Testis (tissue), 3 donors: ENCODE measurements around the gene GMNN. TPM values are rescaled to one million over a fixed set of nuclear protein-coding genes. Genes with fewer than 3 reads are reported as not detected.

Source experiments
- DNase-seq: peaks from one replicate; pipeline ENCODE4 v3.0.0-alpha.2; 2019
- H3K27ac ChIP-seq, 2 donors: fragments of 200-600 bp; sonication (generic); one replicate each; pipeline ENCODE4 v1.5.1; 2019
- H3K27me3 ChIP-seq: fragments of 200-600 bp; sonication (generic); one replicate; pipeline ENCODE4 v1.5.1; 2019
- H3K36me3 ChIP-seq: fragments of 200-600 bp; sonication (generic); one replicate; pipeline ENCODE4 v1.5.1; 2017; ENCODE audit warnings: low read depth; ENCODE audit errors: missing control alignments
- H3K4me1 ChIP-seq: fragments of 200-600 bp; sonication (generic); one replicate; pipeline ENCODE4 v1.5.1; 2019
- H3K4me3 ChIP-seq, 2 donors: fragments of 200-600 bp; sonication (generic); one replicate each; pipeline ENCODE4 v1.5.1; 2017 to 2019
- H3K9me3 ChIP-seq: fragments of 200-600 bp; sonication (generic); one replicate; pipeline ENCODE4 v1.5.1; 2017
- CTCF ChIP-seq, 3 experiments: fragments of 450-650 bp in 2 of 3; fragments of 200-600 bp in 1 of 3; sonication (generic) in 1 of 3; IDR thresholded peaks; one replicate each; pipeline ENCODE4 v1.5.1; 2016 to 2019; ENCODE audit warnings: antibody characterized with exemption in 3 of 3, mild to moderate bottlenecking in 2 of 3, moderate library complexity in 1 of 3
- POLR2A ChIP-seq: fragments of 450-650 bp; IDR thresholded peaks from one replicate; pipeline ENCODE4 v1.6.1; 2017; ENCODE audit warnings: antibody characterized with exemption, mild to moderate bottlenecking, moderate library complexity
- WGBS, 2 donors: methylation state at CpG; one replicate each; pipeline ENCODE4 v1.1.5; 2018; 5-methylcytosine and 5-hydroxymethylcytosine counted together
- intact Hi-C: fragments of 100-400 bp; cut with DNase I; formaldehyde crosslinking; loops from one replicate; pipeline ENCODE4 v1.15.1; 2023; ENCODE audit warnings: low total_unique reads
- polyA plus RNA-seq: library from polyadenylated mRNA; stranded (reverse); fragments of 350-450 nt; fragmentation: Illumina TruSeq; extraction: RNeasy Lipid Tissue Mini Kit (QIAGEN cat#74804); gene quantifications from one replicate; pipeline ENCODE4 v1.2.3, GENCODE V29; 2014; ENCODE audit warnings: low read depth, low replicate concordance; ENCODE audit not compliant: insufficient read depth
- total RNA-seq, 2 donors: library from RNA; depleted of rRNA; stranded (reverse); fragments of >200 nt; gene quantifications; one replicate each; pipeline ENCODE4 v1.2.3, GENCODE V29; 2016

Gene GMNN
- total and polyA plus RNA-seq, 3 donors from 2014 or later, result 23.8 to 67.2 (median 37.4) TPM

GRCh38 chr6:24768361-24768760, 6.4 kb upstream of the GMNN start:
- intact Hi-C loops, result loop anchor here (10.0 kb wide), 1 partner anchor 184 kb away; no protein-coding TSS in a partner anchor
- Histone ChIP-seq H3K27ac (no peak overlapping the region), H3K4me1 (no peaks in the 10 kb centered on the region), H3K4me3 (no peak overlapping the region), H3K36me3 (no peaks in the 10 kb centered on the region), H3K9me3 (no peaks in the 10 kb centered on the region), H3K27me3 (no peaks in the 10 kb centered on the region)
- TF ChIP-seq CTCF (IDR thresholded peaks at IDR 0.05), result no peak
- no peak for TF ChIP-seq POLR2A
- DNase-seq, result no peak
- 95 to 99% methylated on average over 5 of the region's 5 CpGs for WGBS, 2 donors

DNA sequence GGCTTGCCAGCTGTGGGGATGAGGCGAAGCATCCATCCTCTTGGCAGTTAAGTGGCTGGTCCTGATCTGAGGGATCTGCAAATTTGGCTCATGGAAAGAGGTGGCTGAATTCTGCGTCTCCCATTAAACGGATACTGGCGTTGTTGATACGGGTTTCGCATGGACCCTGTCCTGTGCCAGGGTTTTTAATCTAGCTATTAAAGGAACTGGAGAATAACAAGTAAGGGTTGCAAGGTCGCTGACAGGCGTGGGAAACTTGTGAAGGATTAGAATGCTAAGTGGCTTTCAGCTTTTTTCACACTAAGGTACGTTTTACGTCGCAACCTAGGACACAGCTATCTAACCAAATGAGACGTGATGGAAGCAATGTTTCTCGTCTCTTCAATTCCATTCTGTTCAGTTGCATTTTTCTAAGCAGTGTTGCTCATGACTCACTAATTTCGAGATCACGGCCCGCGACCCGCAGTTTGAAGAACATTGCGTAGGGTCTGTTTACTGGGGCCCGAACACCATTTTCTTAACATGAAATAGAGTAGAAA, 852 bp downstream of the GMNN start:
- intact Hi-C loops, result no loop called here
- no peak for DNase-seq
- TF ChIP-seq POLR2A (no peak), CTCF (IDR thresholded peaks at IDR 0.05) (no peak)
- Histone ChIP-seq H3K4me3 (peak overlapping the region; percentile 89 to 94), H3K9me3 (no peaks in the 10 kb centered on the region), H3K36me3 (no peaks in the 10 kb centered on the region), H3K4me1 (peaks cover 5% of the 10 kb centered on the region), H3K27ac (peak overlapping the region; percentile 93 to 95), H3K27me3 (no peaks in the 10 kb centered on the region)
- WGBS, 2 donors, result 10% methylated on average over 20 of the region's 20 CpGs

- no peak overlapping the region for H3K27ac ChIP-seq
- no peaks in the 10 kb centered on the region for H3K36me3 ChIP-seq
- TF ChIP-seq CTCF (IDR thresholded peaks at IDR 0.05), result no peak
- no peak for TF ChIP-seq POLR2A
- no peaks in the 10 kb centered on the region for H3K27me3 ChIP-seq
- intact Hi-C loops, result no loop called here
- peaks cover 5% of the 10 kb centered on the region for H3K4me1 ChIP-seq
- DNase-seq, result no peak
- no peak overlapping the region for H3K4me3 ChIP-seq
- WGBS, 2 donors, result 80 to 87% methylated on average over 1 of the region's 1 CpG
- H3K9me3 ChIP-seq, result no peaks in the 10 kb centered on the region
These were observed 2.5 kb downstream of the GMNN start for GRCh38 chr6:24777227-24777626.

DNA sequence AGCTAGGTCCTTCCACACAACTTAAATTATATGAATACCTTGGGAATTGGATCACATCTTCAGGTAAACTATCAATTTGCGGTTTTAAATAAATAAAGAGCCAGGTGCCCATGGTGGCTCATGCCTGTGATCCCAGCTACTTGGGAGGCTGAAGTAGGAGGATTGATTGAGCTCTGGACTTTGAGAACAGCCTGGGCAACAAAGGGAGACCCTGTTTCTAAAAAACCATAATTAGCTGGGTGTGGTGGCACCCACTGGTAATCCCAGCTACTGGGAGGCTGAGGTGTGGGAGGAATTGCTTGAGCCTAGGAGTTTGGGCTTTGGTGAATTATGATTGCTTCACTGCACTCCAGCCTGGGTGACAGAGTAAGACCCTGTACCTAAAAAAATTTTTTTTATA, 3.4 kb downstream of the GMNN start:
- H3K36me3 ChIP-seq, result no peaks in the 10 kb centered on the region
- TF ChIP-seq CTCF (IDR thresholded peaks at IDR 0.05), result no peak
- no peak for TF ChIP-seq POLR2A
- no peak overlapping the region for H3K27ac ChIP-seq
- 96 to 100% methylated on average over 1 of the region's 1 CpG for WGBS, 2 donors
- no peaks in the 10 kb centered on the region for H3K9me3 ChIP-seq
- DNase-seq, result no peak
- intact Hi-C loops, result no loop called here
- H3K4me1 ChIP-seq, result peaks cover 5% of the 10 kb centered on the region
- no peak overlapping the region for H3K4me3 ChIP-seq
- no peaks in the 10 kb centered on the region for H3K27me3 ChIP-seq

GRCh38 chr6:24778878-24779277, 4.1 kb downstream of the GMNN start:
- H3K9me3 ChIP-seq, result no peaks in the 10 kb centered on the region
- peaks cover 5% of the 10 kb centered on the region for H3K4me1 ChIP-seq
- H3K4me3 ChIP-seq, result no peak overlapping the region
- no peak for DNase-seq
- TF ChIP-seq CTCF (IDR thresholded peaks at IDR 0.05) (no peak), POLR2A (no peak)
- no peaks in the 10 kb centered on the region for H3K36me3 ChIP-seq
- no peaks in the 10 kb centered on the region for H3K27me3 ChIP-seq
- intact Hi-C loops, result no loop called here
- H3K27ac ChIP-seq, result no peak overlapping the region
